Spleen (tissue), 11 donors: ENCODE results near the gene CFAP97D1. TPM values are rescaled to one million over a fixed set of nuclear protein-coding genes. Genes with fewer than 3 reads are reported as not detected.

ENCODE experiments used
- DNase-seq: peaks from one replicate; pipeline ENCODE4 v3.0.0-alpha.2; 2020
- H3K27ac ChIP-seq, 8 donors: fragments of 200-600 bp; sonication (generic) in 7 of 8; 1 replicate in 4 of 8; 2 replicates in 4 of 8; pipeline versions ENCODE4 v1.5.0 to v1.8.0; 2016 to 2021; ENCODE audit warnings: inconsistent platforms in 4 of 8, mild to moderate bottlenecking in 4 of 8, moderate library complexity in 1 of 8
- H3K27me3 ChIP-seq, 7 donors: fragments of 200-600 bp; sonication (generic) in 6 of 7; replicated peaks in 1 of 7; 1 replicate in 4 of 7; 2 replicates in 3 of 7; pipeline versions ENCODE4 v1.5.0 to v1.8.0; 2016 to 2021; ENCODE audit warnings: inconsistent platforms in 3 of 7, mild to moderate bottlenecking in 1 of 7
- H3K36me3 ChIP-seq, 6 donors: fragments of 200-600 bp; sonication (generic) in 5 of 6; 1 replicate in 4 of 6; 2 replicates in 2 of 6; pipeline versions ENCODE4 v1.5.0 to v1.8.0; 2016 to 2021; ENCODE audit warnings: inconsistent platforms in 2 of 6
- H3K4me1 ChIP-seq, 6 donors: fragments of 200-600 bp; sonication (generic) in 5 of 6; 1 replicate in 3 of 6; 2 replicates in 3 of 6; pipeline versions ENCODE4 v1.5.0 to v1.8.0; 2016 to 2021; ENCODE audit warnings: inconsistent platforms in 3 of 6
- H3K4me3 ChIP-seq, 8 donors: fragments of 200-600 bp; sonication (generic) in 7 of 8; 1 replicate in 4 of 8; 2 replicates in 4 of 8; pipeline versions ENCODE4 v1.5.0 to v1.8.0; 2016 to 2021; ENCODE audit warnings: inconsistent platforms in 4 of 8, mild to moderate bottlenecking in 4 of 8, moderate library complexity in 2 of 8
- H3K9me3 ChIP-seq, 8 donors: fragments of 200-600 bp; sonication (generic) in 7 of 8; 1 replicate in 4 of 8; 2 replicates in 4 of 8; pipeline versions ENCODE4 v1.5.0 to v1.8.0; 2016 to 2021; ENCODE audit warnings: inconsistent platforms in 4 of 8
- CTCF ChIP-seq, 11 experiments: fragments of 200-600 bp in 7 of 11; fragments of 450-650 bp in 4 of 11; sonication (generic) in 4 of 11; IDR thresholded peaks in 8 of 11; conservative IDR thresholded peaks in 3 of 11; 1 replicate in 7 of 11; 2 replicates in 4 of 11; pipeline versions ENCODE4 v1.4.0 to v1.8.0; 2016 to 2021; ENCODE audit warnings: antibody characterized with exemption in 11 of 11, inconsistent platforms in 4 of 11, mild to moderate bottlenecking in 1 of 11
- POLR2A ChIP-seq, 3 donors: fragments of 450-650 bp; IDR thresholded peaks; one replicate each; pipeline ENCODE4 v1.5.1; 2017; ENCODE audit warnings: antibody characterized with exemption in 3 of 3, mild to moderate bottlenecking in 1 of 3
- POLR2AphosphoS5 ChIP-seq, 3 donors: sonication (generic); formaldehyde crosslinking; IDR thresholded peaks; one replicate each; pipeline ENCODE4 v1.5.1; 2017; ENCODE audit warnings: antibody characterized with exemption in 3 of 3
- WGBS, 5 donors: extraction: QIAGEN DNeasy Blood & Tissue Kit in 3 of 5; methylation state at CpG; one replicate each; pipeline versions ENCODE4 v1.1.5 to v1.1.7; 2013 to 2018; 5-methylcytosine and 5-hydroxymethylcytosine counted together
- intact Hi-C: fragments of 100-400 bp; cut with DNase I; formaldehyde crosslinking; loops from one replicate; pipeline ENCODE4 v1.15.0; 2023; ENCODE audit warnings: low total_unique reads
- polyA plus RNA-seq, 3 donors: library from polyadenylated mRNA; stranded (reverse); fragments of 200-250 nt; gene quantifications; one replicate each; pipeline ENCODE4 v1.2.1, GENCODE V29; 2013
- total RNA-seq, 7 donors: library from RNA; depleted of rRNA in 3 of 7; stranded (reverse); fragments of >200 nt in 3 of 7; fragmentation: NEBNext Ultra II Directional in 4 of 7; extraction: Animal tissue kit (Norgen Biotek cat#: 25700) in 4 of 7; gene quantifications; one replicate each; pipeline versions ENCODE4 v1.1.0 to v1.2.1, GENCODE V29; 2016 to 2021
- donor health status: healthy with polysubstance abuse.
- donor health status: DM: no; HTN: no; CAD: no; lungs with moderate emphysema.
- donor health status: DM: no; HTN: no; CAD: no.
- donor health status: Bipolar disorder and iron deficiency.
- donor health status: healthy.
- donor health status: DM: no; HTN: no; CAD: no.
- donor health status: DM: yes; HTN: yes; CAD: no.

CFAP97D1 gene
- total and polyA plus RNA-seq, 10 donors: 0.06 to 0.32 (median 0.19) TPM; not detected in 5

- Histone ChIP-seq H3K27me3 (no peaks in the 10 kb centered on the region), H3K4me3 (no peak overlapping the region), H3K27ac (no peak overlapping the region), H3K9me3 (no peaks in the 10 kb centered on the region), H3K4me1 (peaks cover 0 to 84% (median 52%) of the 10 kb centered on the region in 6 donors), H3K36me3 (peaks cover 0 to 85% (median 49%) of the 10 kb centered on the region in 6 donors)
- 86 to 96% (median 92%) methylated on average over 9 of the region's 9 CpGs for WGBS, 5 donors
- peak; percentile 59 for DNase-seq
- TF ChIP-seq POLR2A (IDR thresholded peaks at IDR 0.05) (no peak), POLR2AphosphoS5 (IDR thresholded peaks at IDR 0.05) (no peak), CTCF (IDR thresholded peaks at IDR 0.05 in 8 of 11, conservative IDR thresholded peaks at IDR 0.05 in 3 of 11) (no peak)
- intact Hi-C loops: no loop called here
Observed at GRCh38 chr17:43771463-43771862, 8.8 kb upstream of the CFAP97D1 start.

- Histone ChIP-seq H3K4me1 (peaks cover 0 to 84% (median 55%) of the 10 kb centered on the region in 6 donors), H3K4me3 (no peak overlapping the region), H3K36me3 (peaks cover 0 to 74% (median 49%) of the 10 kb centered on the region in 6 donors), H3K9me3 (no peaks in the 10 kb centered on the region), H3K27me3 (no peaks in the 10 kb centered on the region), H3K27ac (peak overlapping the region in 7 of 8 donors; percentile 27 to 82 (median 60))
- TF ChIP-seq CTCF (IDR thresholded peaks at IDR 0.05 in 8 of 11, conservative IDR thresholded peaks at IDR 0.05 in 3 of 11) (no peak), POLR2AphosphoS5 (IDR thresholded peaks at IDR 0.05) (peak in 1 of 3 donors; percentile 48)
- WGBS, 5 donors: 39 to 53% (median 44%) methylated on average over 10 of the region's 10 CpGs
- intact Hi-C loops: no loop called here
- DNase-seq: peak; percentile 77
Observed at GRCh38 chr17:43772877-43773648, 7.2 kb upstream of the CFAP97D1 start.

GRCh38 chr17:43774304-43775250, 5.7 kb upstream of the CFAP97D1 start:
- 77 to 85% (median 82%) methylated on average over 15 to 16 of the region's 16 CpGs for WGBS, 5 donors
- no peak overlapping the region for H3K4me3 ChIP-seq
- H3K27ac ChIP-seq: peak overlapping the region in 2 of 8 donors; percentile 69 to 75
- intact Hi-C loops: no loop called here
- peaks cover 4 to 77% (median 48%) of the 10 kb centered on the region in 6 donors for H3K4me1 ChIP-seq
- H3K36me3 ChIP-seq: peaks cover 0 to 64% (median 41%) of the 10 kb centered on the region in 6 donors
- DNase-seq: peak; percentile 58
- TF ChIP-seq POLR2A (IDR thresholded peaks at IDR 0.05) (no peak), CTCF (IDR thresholded peaks at IDR 0.05 in 8 of 11, conservative IDR thresholded peaks at IDR 0.05 in 3 of 11) (no peak), POLR2AphosphoS5 (IDR thresholded peaks at IDR 0.05) (no peak)
- no peaks in the 10 kb centered on the region for H3K27me3 ChIP-seq
- H3K9me3 ChIP-seq: no peaks in the 10 kb centered on the region
